ENCODE measurements around the gene EXD3. TPM values are rescaled to one million over a fixed set of nuclear protein-coding genes. Genes with fewer than 3 reads are reported as not detected.

Gene EXD3
- total RNA-seq, 1 donor from 2014 or later = 9.2 TPM

DNA sequence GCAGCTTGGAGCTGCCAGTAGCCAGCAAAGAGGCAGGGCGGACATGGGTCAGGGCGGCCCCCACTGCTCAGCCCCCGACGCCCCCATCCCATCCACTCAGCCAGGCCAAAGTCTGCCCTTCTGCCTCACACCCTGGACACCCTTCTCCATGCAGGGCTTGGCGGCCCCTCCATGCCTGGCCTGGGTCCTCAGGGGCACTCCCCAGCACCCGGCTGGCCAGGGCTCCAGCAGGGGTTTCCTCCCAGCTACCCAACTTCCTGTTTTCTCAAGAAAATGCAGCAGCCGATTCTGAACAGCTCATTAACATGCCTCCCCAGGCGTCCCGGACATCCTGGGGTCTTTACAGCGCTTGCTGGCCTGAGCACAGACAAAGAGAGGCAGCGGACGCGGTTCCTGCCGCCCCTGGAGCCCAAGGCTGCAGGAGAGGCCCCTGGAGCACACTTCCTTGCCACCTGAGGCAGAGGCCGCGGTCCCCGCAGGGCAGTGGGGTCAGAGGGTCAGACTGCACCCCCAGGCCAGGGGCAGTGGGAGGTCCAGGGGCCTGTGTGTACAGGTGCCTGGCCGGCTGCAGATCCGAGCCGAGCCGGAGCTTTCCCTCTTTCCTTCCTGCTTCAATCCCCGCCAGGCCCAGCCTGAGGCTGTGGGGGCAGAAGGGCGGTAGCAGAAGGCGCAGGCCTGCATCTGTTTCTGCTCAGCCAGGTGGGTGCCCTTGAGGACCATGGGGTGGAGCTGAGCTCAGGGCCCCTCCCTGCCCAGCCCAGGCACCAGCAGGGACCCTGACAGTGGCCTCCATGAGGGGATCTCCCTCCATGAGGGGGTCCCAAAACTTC lies 102.2 kb downstream of the EXD3 start:
- Histone ChIP-seq H3K9me3 (replicated peaks) (no peaks in the 10 kb centered on the region), H3K36me3 (no peaks in the 10 kb centered on the region), H3K27me3 (ENCODE audit: low read depth) (peaks cover 23% of the 10 kb centered on the region), H3K4me3 (peak overlapping the region; percentile 19), H3K27ac (replicated peaks) (peak overlapping the region; percentile 86), H3K4me1 (peaks cover 63% of the 10 kb centered on the region)
- TF ChIP-seq, protein P1, sequence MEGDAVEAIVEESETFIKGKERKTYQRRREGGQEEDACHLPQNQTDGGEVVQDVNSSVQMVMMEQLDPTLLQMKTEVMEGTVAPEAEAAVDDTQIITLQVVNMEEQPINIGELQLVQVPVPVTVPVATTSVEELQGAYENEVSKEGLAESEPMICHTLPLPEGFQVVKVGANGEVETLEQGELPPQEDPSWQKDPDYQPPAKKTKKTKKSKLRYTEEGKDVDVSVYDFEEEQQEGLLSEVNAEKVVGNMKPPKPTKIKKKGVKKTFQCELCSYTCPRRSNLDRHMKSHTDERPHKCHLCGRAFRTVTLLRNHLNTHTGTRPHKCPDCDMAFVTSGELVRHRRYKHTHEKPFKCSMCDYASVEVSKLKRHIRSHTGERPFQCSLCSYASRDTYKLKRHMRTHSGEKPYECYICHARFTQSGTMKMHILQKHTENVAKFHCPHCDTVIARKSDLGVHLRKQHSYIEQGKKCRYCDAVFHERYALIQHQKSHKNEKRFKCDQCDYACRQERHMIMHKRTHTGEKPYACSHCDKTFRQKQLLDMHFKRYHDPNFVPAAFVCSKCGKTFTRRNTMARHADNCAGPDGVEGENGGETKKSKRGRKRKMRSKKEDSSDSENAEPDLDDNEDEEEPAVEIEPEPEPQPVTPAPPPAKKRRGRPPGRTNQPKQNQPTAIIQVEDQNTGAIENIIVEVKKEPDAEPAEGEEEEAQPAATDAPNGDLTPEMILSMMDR (IDR thresholded peaks at IDR 0.05; ENCODE audit: borderline replicate concordance) = no peak
- intact Hi-C loops (cut with micrococcal nuclease) = no loop called here
- DNase-seq = peak; percentile 19

DNA sequence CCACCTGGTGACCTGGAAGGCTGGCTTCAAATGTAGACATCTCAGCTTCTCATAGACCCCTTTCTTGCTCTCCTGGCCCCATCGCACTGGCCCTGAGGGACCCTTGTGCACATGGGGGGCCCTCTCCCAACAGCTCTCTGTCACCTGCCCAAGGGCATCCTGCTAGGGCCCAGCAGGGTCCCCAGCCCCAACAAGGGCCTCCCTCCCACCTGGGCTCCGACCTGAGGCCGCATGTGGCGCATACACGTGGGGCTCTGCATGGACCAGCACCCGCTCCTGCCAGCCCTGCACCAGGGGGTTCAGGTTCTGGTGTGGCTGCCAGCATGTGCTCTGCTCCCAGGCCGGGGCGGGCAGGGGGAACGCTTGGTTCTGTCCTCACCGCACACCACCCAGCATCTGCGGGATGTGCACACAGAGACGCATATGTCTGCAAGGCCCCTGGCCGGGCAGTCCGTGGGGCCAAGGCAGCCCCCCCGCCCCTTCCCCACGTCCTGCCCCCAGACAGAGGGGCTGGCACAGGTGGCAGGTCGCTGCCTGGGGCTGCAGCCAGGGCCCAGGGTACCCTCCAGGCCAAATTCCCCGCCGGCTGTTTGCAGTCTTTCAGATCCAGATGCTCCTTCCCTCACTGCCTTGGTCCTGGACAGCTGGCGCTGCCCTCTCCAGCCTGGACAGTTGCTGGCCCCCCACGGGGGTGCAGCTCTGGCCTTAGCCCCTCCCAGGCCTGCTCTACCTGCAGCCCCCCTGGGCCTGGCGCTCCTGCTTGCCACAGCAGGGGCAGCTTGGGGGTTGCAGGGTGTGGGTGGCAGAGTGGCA lies 103.0 kb downstream of the EXD3 start:
- Histone ChIP-seq H3K4me3 (no peak overlapping the region), H3K27me3 (ENCODE audit: low read depth) (peaks cover 32% of the 10 kb centered on the region), H3K9me3 (replicated peaks) (no peaks in the 10 kb centered on the region), H3K36me3 (no peaks in the 10 kb centered on the region), H3K4me1 (peaks cover 71% of the 10 kb centered on the region), H3K27ac (replicated peaks) (peak overlapping the region; percentile 86)
- TF ChIP-seq, protein P1 (IDR thresholded peaks at IDR 0.05; ENCODE audit: borderline replicate concordance) = no peak
- peak; percentile 11 for DNase-seq
- intact Hi-C loops (cut with micrococcal nuclease) = no loop called here

GRCh38 chr9:137319011-137319738 lies 103.8 kb downstream of the EXD3 start:
- intact Hi-C loops (cut with micrococcal nuclease) = no loop called here
- peak overlapping the region; percentile 34 for H3K4me3 ChIP-seq

DNA sequence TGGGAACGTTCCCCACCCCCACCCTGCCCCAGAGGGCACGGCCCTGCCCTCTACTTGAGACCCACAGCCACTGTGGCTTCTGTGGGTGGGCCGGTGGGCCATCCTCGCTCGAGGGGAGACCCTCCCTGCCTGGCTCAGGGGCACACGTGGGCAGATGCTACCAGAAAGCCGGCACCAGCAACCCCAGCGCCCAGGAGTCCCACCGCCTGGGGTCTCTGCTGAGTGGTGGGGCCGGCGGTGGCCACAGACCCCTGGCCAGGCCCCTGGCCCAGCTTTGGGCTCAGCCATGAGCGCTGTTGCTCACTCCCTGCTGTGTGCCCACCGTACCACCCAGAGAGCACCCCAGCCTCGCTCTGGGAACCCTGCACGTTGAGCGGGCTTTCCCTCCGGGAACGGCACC lies 104.4 kb downstream of the EXD3 start:
- Histone ChIP-seq H3K4me3 (peak overlapping the region; percentile 34), H3K36me3 (no peaks in the 10 kb centered on the region), H3K27ac (replicated peaks) (peak overlapping the region; percentile 86), H3K9me3 (replicated peaks) (no peaks in the 10 kb centered on the region), H3K27me3 (ENCODE audit: low read depth) (peaks cover 34% of the 10 kb centered on the region), H3K4me1 (peaks cover 76% of the 10 kb centered on the region)
- TF ChIP-seq, protein P1 (IDR thresholded peaks at IDR 0.05; ENCODE audit: borderline replicate concordance) = no peak
- DNase-seq = no peak
- intact Hi-C loops (cut with micrococcal nuclease) = no loop called here

More at GRCh38 chr9:137319011-137319738, 103.8 kb downstream of the EXD3 start:
- no peaks in the 10 kb centered on the region for H3K9me3 ChIP-seq (replicated peaks)
- H3K4me1 ChIP-seq = peaks cover 76% of the 10 kb centered on the region
- TF ChIP-seq, protein P1 (IDR thresholded peaks at IDR 0.05; ENCODE audit: borderline replicate concordance) = peak; percentile 66
- peak; percentile 67 for DNase-seq
- no peaks in the 10 kb centered on the region for H3K36me3 ChIP-seq
- peak overlapping the region; percentile 86 for H3K27ac ChIP-seq (replicated peaks)
- peaks cover 34% of the 10 kb centered on the region for H3K27me3 ChIP-seq (ENCODE audit: low read depth)

All from left ventricle myocardium inferior (tissue), 1 donor.